IPS-20b (cell line): ENCODE measurements around the gene DSG4.
"Not testable (repeated sequence)": the region's sequence is repeated elsewhere in the genome, so short reads cannot be mapped to it uniquely, and the experiment has no call there.

Experiments used
- H3K27ac ChIP-seq: one replicate; pipeline ENCODE4 v1.5.1; 2013; ENCODE audit warnings: low read length
- H3K27me3 ChIP-seq: 2 replicates; pipeline ENCODE4 v1.6.1; 2013; ENCODE audit warnings: mild to moderate bottlenecking, low read length, inconsistent platforms; ENCODE audit not compliant: insufficient read depth
- H3K36me3 ChIP-seq: 2 replicates; pipeline ENCODE4 v1.6.1; 2013; ENCODE audit warnings: low read depth, mild to moderate bottlenecking, inconsistent platforms, low read length, moderate library complexity; ENCODE audit not compliant: insufficient read depth
- H3K4me1 ChIP-seq: 2 replicates; pipeline ENCODE4 v1.6.1; 2013; ENCODE audit warnings: mild to moderate bottlenecking, control low read depth, inconsistent platforms, low read length, moderate library complexity; ENCODE audit not compliant: insufficient read depth
- H3K4me3 ChIP-seq: 2 replicates; pipeline ENCODE4 v1.5.1; 2013; ENCODE audit warnings: mild to moderate bottlenecking, low read length, inconsistent platforms
- H3K9ac ChIP-seq: 2 replicates; pipeline ENCODE4 v1.6.1; 2013; ENCODE audit warnings: low read depth, mild to moderate bottlenecking, inconsistent platforms, low read length, moderate library complexity
- H3K9me3 ChIP-seq: 2 replicates; pipeline ENCODE4 v1.6.1; 2013; ENCODE audit warnings: mild to moderate bottlenecking, low read depth, low read length, inconsistent platforms; ENCODE audit not compliant: insufficient read depth

Gene DSG4, protein sequence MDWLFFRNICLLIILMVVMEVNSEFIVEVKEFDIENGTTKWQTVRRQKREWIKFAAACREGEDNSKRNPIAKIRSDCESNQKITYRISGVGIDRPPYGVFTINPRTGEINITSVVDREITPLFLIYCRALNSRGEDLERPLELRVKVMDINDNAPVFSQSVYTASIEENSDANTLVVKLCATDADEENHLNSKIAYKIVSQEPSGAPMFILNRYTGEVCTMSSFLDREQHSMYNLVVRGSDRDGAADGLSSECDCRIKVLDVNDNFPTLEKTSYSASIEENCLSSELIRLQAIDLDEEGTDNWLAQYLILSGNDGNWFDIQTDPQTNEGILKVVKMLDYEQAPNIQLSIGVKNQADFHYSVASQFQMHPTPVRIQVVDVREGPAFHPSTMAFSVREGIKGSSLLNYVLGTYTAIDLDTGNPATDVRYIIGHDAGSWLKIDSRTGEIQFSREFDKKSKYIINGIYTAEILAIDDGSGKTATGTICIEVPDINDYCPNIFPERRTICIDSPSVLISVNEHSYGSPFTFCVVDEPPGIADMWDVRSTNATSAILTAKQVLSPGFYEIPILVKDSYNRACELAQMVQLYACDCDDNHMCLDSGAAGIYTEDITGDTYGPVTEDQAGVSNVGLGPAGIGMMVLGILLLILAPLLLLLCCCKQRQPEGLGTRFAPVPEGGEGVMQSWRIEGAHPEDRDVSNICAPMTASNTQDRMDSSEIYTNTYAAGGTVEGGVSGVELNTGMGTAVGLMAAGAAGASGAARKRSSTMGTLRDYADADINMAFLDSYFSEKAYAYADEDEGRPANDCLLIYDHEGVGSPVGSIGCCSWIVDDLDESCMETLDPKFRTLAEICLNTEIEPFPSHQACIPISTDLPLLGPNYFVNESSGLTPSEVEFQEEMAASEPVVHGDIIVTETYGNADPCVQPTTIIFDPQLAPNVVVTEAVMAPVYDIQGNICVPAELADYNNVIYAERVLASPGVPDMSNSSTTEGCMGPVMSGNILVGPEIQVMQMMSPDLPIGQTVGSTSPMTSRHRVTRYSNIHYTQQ

DNA sequence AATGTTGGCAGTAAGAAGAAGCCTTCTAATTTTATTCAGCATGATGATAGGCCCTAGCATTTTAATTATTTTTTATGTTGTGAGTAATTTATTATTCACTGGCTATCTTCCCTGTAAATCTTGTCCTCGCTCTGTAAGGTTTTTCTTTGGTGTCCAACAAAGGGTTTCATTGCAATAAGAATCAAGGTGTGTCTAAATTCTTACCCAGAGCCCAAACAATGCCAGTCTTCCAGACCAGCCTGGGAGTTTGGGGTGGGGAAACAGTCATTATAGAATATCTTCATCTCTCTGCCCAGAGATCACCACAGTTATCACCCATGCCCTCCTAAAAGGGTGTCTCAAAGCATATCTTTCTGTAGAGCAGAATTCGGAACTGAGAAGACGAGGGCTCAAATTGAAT is at the start of gene DSG4:
Gene DSG4 (plus strand): TSS at position 301 of the 400 bp plus-strand sequence. CDS start 135 bp downstream, outside the sequence.
- Histone ChIP-seq H3K27me3 (no peaks in the 10 kb centered on the region), H3K27ac (no peak within 1 kb of the TSS), H3K36me3 (no peaks in the 10 kb centered on the region), H3K9ac (no peak within 1 kb of the TSS), H3K4me3 (no peak within 1 kb of the TSS), H3K4me1 (0 out of 2 replicates have a peak, but pooled peaks cover 2% of the 10 kb centered on the region), H3K9me3 (no peaks in the 10 kb centered on the region)

DNA sequence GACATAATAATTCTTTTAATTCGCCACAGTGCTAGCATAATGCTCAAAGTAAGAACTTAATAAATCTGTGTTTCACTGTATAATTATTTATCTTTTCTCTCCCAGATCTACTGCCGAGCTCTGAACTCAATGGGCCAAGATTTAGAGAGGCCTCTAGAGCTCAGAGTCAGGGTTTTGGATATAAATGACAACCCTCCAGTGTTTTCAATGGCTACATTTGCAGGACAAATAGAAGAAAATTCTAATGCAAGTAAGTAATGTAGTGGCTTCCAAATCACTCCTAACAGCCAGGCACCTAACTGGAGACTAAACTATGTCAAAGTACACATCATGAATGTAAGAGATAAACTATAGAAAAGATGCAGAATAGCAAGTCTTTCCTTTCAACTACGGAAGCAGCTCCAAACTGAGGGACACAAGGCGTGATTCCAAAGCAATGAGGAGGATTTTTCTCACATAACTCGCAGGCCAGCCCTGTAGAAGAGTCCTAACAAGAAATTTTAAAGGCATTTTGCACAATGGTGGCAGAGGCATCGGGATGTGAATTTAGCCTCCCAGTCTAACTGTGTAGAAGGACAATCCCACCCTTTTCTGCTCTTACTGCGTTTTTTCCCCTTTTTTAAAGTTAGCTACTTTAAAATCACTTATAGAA is 46.7 kb upstream of the DSG4 start:
- Histone ChIP-seq H3K36me3 (no peaks in the 10 kb centered on the region), H3K4me3 (peak overlapping the region; percentile 49), H3K4me1 (peaks cover 18% of the 10 kb centered on the region), H3K9me3 (no peaks in the 10 kb centered on the region), H3K27me3 (no peaks in the 10 kb centered on the region), H3K27ac (no peak overlapping the region), H3K9ac (no peak overlapping the region)

DNA sequence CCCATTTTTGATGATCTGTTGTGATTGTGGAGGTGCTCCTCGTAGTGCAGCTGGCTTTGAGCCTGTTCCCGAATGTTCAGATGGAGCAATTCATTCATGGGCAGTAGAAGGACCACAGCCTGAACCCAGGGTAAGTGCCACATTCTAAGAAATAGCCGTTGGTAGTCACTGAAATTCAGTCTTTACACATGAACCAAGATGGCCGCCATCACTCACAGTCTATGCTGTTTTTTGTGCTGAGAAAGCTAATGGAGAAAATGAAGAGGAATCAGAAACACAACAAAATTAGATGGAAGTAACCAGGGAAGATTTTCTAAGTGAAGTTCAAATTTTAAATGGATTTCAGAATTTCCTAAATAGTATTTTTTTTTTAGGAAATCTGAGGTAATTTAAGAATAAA is 33.1 kb upstream of the DSG4 start:
- no peaks in the 10 kb centered on the region for H3K4me1 ChIP-seq
- H3K27ac ChIP-seq: no peak overlapping the region
- H3K36me3 ChIP-seq: no peaks in the 10 kb centered on the region
- H3K9me3 ChIP-seq: no peaks in the 10 kb centered on the region
- H3K9ac ChIP-seq: no peak overlapping the region
- H3K4me3 ChIP-seq: no peak overlapping the region
- H3K27me3 ChIP-seq: no peaks in the 10 kb centered on the region

DNA sequence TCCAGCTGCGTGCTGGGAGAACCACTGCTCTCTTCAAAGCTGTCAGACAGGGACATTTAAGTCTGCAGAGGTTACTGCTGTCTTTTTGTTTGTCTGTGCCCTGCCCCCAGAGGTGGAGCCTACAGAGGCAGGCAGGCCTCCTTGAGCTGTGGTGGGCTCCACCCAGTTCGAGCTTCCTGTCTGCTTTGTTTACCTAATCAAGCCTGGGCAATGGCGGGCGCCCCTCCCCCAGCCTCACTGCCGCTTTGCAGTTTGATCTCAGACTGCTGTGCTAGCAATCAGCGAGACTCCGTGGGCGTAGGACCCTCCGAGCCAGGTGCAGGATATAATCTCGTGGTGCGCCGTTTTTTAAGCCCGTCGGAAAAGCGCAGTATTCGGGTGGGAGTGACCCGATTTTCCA is 23.2 kb upstream of the DSG4 start:
- H3K36me3 ChIP-seq, H3K4me1 ChIP-seq, H3K9ac ChIP-seq, H3K9me3 ChIP-seq, H3K4me3 ChIP-seq, H3K27ac ChIP-seq, H3K27me3 ChIP-seq: not testable (repeated sequence)

DNA sequence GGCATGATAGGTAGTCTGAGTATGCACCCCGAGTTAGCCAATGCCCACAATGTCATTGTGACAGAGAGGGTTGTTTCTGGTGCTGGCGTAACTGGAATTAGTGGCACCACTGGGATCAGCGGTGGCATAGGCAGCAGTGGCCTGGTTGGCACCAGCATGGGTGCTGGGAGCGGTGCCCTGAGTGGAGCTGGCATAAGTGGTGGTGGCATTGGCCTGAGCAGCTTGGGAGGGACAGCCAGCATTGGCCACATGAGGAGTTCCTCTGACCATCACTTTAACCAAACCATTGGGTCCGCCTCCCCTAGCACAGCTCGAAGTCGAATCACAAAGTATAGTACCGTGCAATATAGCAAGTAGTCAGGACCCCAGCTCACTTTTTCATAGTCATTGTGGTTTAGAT is 21.6 kb upstream of the DSG4 start:
- Histone ChIP-seq H3K27ac (no peak overlapping the region), H3K27me3 (no peaks in the 10 kb centered on the region), H3K4me3 (no peak overlapping the region), H3K36me3 (no peaks in the 10 kb centered on the region), H3K9me3 (peaks cover 5% of the 10 kb centered on the region), H3K9ac (no peak overlapping the region), H3K4me1 (no peaks in the 10 kb centered on the region)

DNA sequence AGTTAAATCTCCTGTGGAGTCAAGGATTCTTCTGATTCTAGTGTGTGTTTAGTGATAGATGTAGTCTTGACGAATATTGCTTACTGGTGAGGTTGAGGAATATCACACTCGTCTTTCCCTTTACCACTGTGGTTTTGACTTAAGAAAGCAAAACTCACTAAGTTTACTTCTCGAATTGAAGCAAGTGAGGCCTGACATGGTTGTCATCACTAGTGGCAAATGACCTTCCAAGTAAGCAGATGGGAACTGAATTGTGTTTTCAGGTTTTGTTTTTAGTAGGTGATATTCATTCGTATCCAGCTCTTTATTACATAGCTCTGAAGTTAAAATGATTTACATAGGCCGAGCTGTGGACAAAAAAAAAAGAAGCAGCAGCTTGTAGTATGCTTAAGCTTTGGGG is 20.6 kb upstream of the DSG4 start:
- no peak overlapping the region for H3K9ac ChIP-seq
- no peaks in the 10 kb centered on the region for H3K36me3 ChIP-seq
- no peaks in the 10 kb centered on the region for H3K27me3 ChIP-seq
- H3K9me3 ChIP-seq: peaks cover 5% of the 10 kb centered on the region
- no peak overlapping the region for H3K4me3 ChIP-seq
- H3K4me1 ChIP-seq: no peaks in the 10 kb centered on the region
- H3K27ac ChIP-seq: no peak overlapping the region

DNA sequence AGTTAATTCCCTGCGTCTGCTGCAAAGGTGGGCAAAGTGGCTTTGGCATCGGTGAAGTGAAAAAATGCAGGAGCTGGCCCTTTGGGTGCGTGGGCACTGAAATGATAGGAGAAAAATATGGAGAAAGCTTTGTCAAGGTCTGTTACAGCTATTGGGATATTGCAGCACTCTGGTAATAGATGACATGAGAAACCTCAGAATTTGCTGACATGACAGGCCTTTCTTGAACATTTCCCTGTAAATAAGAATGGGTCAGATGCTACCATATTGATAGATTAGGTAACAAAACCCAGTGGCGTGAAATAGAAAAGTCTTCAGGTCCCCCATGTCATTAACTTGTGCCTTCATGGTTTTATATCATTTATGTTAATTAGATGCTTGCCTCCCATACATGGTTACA is 12.4 kb upstream of the DSG4 start:
- Histone ChIP-seq H3K4me1 (no peaks in the 10 kb centered on the region), H3K4me3 (no peak overlapping the region), H3K27me3 (no peaks in the 10 kb centered on the region), H3K27ac (no peak overlapping the region), H3K36me3 (no peaks in the 10 kb centered on the region), H3K9ac (no peak overlapping the region), H3K9me3 (no peaks in the 10 kb centered on the region)

DNA sequence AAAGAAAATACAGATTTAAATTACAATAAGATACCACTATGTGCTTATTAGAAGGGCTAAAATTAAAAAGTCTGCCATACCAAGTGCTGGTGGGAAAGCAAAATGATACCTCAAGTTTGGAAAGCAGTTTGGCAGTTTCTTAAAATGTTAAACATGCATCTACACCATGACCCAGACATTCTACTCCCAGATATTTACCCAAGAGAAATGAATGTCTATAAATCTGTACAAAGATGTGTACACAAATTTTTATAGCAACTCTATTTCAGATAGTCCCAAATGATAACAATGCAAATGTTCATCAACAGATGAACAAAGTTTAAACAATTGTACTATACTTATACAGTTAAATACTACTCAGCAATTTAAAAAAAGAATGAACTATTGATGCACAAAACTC is 7.1 kb upstream of the DSG4 start:
- H3K9me3 ChIP-seq: no peaks in the 10 kb centered on the region
- no peak overlapping the region for H3K4me3 ChIP-seq
- no peaks in the 10 kb centered on the region for H3K36me3 ChIP-seq
- H3K27ac ChIP-seq: no peak overlapping the region
- H3K27me3 ChIP-seq: no peaks in the 10 kb centered on the region
- no peak overlapping the region for H3K9ac ChIP-seq
- no peaks in the 10 kb centered on the region for H3K4me1 ChIP-seq

DNA sequence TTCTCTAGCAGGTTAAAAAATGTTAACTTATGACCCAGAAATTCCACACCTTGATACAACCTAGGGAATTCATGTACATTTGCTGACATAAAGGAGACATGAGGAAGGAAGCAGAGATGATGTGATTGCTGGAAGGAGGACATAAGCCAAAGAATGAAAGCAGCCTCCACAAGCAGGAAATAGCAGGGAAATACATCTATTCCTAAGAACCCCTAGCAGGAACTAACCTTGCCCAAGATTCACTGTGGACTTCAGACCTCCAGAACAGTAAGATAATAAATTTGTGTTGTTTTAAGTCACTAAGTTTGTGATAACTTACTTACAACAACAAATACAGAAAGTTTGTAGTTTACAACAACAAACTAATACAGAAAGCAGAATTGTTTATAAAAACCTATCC is 4.6 kb upstream of the DSG4 start:
- Histone ChIP-seq H3K27me3 (no peaks in the 10 kb centered on the region), H3K4me3 (no peak overlapping the region), H3K4me1 (no peaks in the 10 kb centered on the region), H3K9me3 (no peaks in the 10 kb centered on the region), H3K27ac (no peak overlapping the region), H3K36me3 (no peaks in the 10 kb centered on the region), H3K9ac (no peak overlapping the region)

DNA sequence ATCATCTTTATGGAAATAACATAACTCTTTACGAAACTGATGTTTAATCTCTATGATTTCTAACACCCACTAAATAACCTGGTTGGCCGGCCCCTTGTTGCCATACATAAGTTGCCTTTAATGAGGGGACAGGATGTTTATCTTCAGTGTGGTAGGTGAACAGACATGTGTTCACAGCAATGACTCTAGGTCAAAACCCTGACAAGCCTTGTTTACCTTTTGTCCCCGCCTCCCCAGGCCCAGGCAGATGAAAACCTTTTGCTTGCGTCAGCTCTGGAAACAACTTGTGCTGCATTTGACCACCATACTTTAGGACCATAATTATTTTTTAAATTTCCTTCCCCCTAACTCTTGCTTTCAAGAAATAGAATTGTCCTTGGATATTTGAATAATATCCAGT is 2.9 kb upstream of the DSG4 start:
- H3K4me1 ChIP-seq: no peaks in the 10 kb centered on the region

DNA sequence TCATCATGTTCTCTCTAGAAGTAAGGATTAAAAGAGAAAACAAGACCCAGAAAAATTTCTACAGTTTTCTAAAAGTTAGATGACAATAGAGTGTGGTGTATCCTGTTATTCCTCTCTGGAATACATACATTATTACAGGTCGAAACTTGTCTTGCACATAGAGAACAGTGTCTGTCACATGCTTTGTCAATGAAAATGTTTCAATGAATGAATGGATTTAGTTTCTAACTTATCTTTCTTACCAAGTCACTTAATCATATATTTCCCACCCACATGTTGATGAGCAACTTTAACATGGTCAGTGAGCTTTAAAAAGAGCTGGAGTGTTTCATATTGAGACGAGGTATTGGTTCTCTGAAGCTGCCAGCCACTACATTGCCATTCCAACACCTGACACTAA is 4.3 kb downstream of the DSG4 start:
- Histone ChIP-seq H3K9ac (no peak overlapping the region), H3K27ac (no peak overlapping the region), H3K4me1 (0 out of 2 replicates have a peak, but pooled peaks cover 2% of the 10 kb centered on the region), H3K27me3 (no peaks in the 10 kb centered on the region), H3K9me3 (no peaks in the 10 kb centered on the region), H3K4me3 (no peak overlapping the region), H3K36me3 (no peaks in the 10 kb centered on the region)

More for the DNA sequence above, 2.9 kb upstream of the DSG4 start:
- H3K9me3 ChIP-seq: no peaks in the 10 kb centered on the region
- no peak overlapping the region for H3K27ac ChIP-seq
- H3K36me3 ChIP-seq: no peaks in the 10 kb centered on the region
- H3K27me3 ChIP-seq: no peaks in the 10 kb centered on the region
- no peak overlapping the region for H3K4me3 ChIP-seq
- no peak overlapping the region for H3K9ac ChIP-seq
